Measurements from ENCODE around the gene PACSIN1.

The PACSIN1 gene

GRCh38 chr6:34465531-34466241 is at the start of gene PACSIN1:
PACSIN1 (plus strand) TSS chr6:34466076; CDS start chr6:34526306, 60,230 bp downstream.
- FAIRE-seq, result no peak

- FAIRE-seq, result no peak
Measured at GRCh38 chr6:34416877-34417371, 49.0 kb upstream of the PACSIN1 start.

- FAIRE-seq, result no peak
Measured at GRCh38 chr6:34418367-34418766, 47.5 kb upstream of the PACSIN1 start.

GRCh38 chr6:34423254-34423653 is 42.6 kb upstream of the PACSIN1 start:
- FAIRE-seq, result no peak

GRCh38 chr6:34424200-34425131 is 41.4 kb upstream of the PACSIN1 start:
- FAIRE-seq, result no peak

GRCh38 chr6:34425132-34425497 is 40.8 kb upstream of the PACSIN1 start:
- FAIRE-seq, result no peak

GRCh38 chr6:34425498-34426410 is 40.1 kb upstream of the PACSIN1 start, which contains the start of gene RPS10:
RPS10 (minus strand) TSS chr6:34426069; CDS start chr6:34425221, 848 bp downstream.
- peak; percentile 28 for FAIRE-seq

GRCh38 chr6:34435916-34436315 is 30.0 kb upstream of the PACSIN1 start:
- FAIRE-seq, result no peak

- no peak for FAIRE-seq
Measured at GRCh38 chr6:34436803-34437643, 28.9 kb upstream of the PACSIN1 start.

- FAIRE-seq, result no peak
Measured at GRCh38 chr6:34437644-34437970, 28.3 kb upstream of the PACSIN1 start.

GRCh38 chr6:34438705-34439104 is 27.2 kb upstream of the PACSIN1 start:
- FAIRE-seq, result no peak

- no peak for FAIRE-seq
Measured at GRCh38 chr6:34439442-34439841, 26.4 kb upstream of the PACSIN1 start.

GRCh38 chr6:34441526-34441925 is 24.4 kb upstream of the PACSIN1 start:
- FAIRE-seq, result no peak

- FAIRE-seq, result no peak
Measured at GRCh38 chr6:34445313-34445860, 20.5 kb upstream of the PACSIN1 start.

GRCh38 chr6:34447386-34447785 is 18.5 kb upstream of the PACSIN1 start:
- no peak for FAIRE-seq

GRCh38 chr6:34447910-34448309 is 18.0 kb upstream of the PACSIN1 start:
- no peak for FAIRE-seq

GRCh38 chr6:34451192-34451591 is 14.7 kb upstream of the PACSIN1 start:
- no peak for FAIRE-seq

- no peak for FAIRE-seq
Measured at GRCh38 chr6:34455831-34456230, 10.0 kb upstream of the PACSIN1 start.

GRCh38 chr6:34457382-34457741 is 8.5 kb upstream of the PACSIN1 start:
- no peak for FAIRE-seq

GRCh38 chr6:34457742-34458735 is 7.8 kb upstream of the PACSIN1 start:
- no peak for FAIRE-seq
